HG02588 (cell line): ENCODE measurements around the gene BMPR1A.
"Not testable (repeated sequence)": the region's sequence is repeated elsewhere in the genome, so short reads cannot be mapped to it uniquely, and the experiment has no call there.

Experiments
- ATAC-seq: cut with Tn5 transposase; IDR thresholded peaks from one replicate; pipeline ENCODE4 v1.9.1; 2021; ENCODE audit warnings: mild to moderate bottlenecking, moderate library complexity; ENCODE audit not compliant: unreplicated experiment

BMPR1A gene

DNA sequence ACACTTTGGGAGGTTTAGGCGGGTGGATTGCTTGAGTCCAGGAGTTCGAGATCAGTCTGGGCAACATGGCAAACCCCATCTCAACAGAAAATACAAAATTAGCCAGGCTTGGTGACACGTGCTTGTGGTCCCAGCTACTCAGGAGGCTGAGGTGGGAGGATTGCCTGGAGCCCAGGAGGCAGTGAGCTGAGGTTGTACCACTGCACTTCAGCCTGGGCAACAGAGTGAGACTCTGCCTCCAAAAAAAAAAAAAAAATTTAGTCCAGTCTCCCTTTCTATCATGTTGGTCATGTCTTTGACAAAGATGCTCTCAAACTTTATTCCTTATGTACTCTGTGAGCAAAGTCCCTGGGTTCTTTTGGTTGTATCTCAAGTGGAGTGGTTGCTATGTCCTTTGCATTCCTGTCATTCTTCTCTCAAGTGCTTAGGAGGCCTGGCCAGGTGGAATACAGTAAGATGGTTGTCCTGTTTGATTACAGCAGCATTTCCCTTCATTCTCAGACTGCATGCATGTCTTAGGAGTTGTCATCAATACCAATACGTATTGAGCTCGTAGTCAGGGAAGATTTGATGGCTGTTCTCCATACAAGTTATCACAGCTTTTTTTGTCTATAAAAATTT, 115.3 kb downstream of the BMPR1A start:
- no peak for ATAC-seq

DNA sequence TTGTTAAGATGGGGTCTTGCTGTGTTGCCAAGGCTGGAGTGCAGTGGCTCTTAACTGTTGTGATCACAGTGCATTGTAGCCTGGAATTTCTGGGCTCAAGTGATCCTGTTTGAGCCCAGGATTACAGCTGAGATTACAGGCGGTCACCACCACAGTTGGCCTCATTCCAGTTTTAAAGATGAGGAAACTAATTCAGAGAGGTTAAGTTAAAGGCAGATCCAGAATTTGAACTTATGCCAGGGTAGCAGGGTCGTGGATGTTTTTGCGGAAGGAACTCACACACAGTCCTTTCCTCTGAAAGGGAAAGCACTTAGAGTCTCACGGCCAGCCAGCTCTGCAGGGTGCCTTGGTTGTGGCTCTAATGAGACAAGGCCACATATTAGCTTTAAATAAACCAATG, 116.3 kb downstream of the BMPR1A start:
- no peak for ATAC-seq

DNA sequence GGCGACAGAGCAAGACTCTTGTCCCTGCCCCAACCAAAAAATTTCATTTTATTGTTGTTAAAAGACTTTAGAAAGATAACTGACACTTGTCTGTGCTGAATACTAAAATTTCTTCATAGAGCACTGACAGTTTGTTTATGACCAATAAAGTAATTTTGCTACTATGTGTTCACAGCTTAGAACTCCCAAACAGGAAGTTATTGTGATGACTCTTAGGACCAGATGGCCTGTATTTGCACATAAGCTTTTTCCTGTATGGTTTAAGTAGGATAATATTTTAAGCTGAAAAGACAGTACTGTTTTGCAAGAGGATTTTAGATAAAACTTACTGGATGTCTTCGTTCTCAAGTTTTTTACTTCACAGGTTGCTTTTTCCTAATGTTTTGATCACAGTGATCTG, 120.3 kb downstream of the BMPR1A start:
- no peak for ATAC-seq

DNA sequence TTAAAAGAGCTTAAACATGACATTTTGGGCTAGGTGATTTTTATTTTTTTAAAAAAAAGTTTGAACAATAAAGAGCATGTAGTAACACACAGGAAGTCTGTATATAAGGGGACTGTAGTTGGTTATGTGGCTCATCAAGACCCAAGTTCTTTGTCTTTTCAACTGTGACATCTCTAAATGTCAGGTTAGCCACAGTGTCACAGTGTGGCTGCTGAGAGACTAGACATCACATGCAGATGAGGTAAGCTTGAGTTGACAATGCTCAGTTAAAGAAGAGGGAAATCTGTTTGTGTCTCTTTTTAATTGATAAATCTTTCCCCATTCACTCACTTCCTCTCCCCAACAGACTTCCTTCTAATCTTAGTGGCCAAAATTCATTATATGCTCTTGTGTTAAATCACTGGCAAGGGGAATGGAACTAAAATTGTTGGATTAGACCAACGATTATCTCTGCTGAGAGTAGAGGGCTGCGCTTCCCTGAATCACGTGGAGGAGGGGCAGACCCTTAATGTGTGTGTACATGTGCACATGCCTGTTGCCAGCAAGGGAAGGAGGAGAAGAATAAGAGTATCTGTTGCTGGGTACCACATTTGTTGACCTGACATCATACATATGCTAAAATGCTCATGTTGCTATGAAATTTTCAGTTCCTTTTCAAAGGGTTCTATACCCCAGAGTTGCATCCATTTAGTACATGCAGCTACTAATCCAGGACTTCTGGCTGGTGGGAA, 122.7 kb downstream of the BMPR1A start:
- no peak for ATAC-seq

DNA sequence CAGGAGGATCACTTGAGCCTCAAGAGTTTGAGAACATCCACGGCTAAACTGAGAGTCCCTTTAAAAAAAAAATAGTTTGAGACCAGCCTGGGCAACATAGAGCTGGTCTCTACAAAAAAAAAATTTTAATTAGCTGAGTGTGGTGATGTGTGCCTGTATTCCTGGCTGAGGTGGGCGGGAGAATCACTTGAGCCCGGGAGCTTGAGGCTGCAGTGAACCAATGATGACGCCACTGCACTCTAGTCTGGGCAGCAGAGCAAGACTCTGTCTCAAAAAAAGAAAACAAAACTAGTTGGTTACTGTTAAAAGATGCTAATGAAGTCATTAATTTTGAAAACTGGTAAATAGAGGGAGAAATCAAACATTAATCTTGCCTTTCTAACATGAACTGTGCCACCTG, 124.6 kb downstream of the BMPR1A start:
- no peak for ATAC-seq

- peak; percentile 95 for ATAC-seq
These were observed 132.4 kb downstream of the BMPR1A start for GRCh38 chr10:86888585-86889381.

DNA sequence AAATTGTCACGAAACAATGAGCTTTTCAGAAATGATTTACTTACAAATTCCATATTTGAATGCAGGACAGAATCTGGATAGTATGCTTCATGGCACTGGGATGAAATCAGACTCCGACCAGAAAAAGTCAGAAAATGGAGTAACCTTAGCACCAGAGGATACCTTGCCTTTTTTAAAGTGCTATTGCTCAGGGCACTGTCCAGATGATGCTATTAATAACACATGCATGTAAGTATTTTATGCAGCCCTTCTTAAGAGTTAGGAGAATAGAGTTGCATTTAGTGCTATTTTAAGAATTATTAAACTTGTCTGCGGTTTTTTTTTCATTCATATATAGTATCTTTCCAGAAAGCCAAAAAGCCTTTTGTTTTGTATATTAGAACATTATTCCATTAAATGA, 133.6 kb downstream of the BMPR1A start:
- no peak for ATAC-seq

GRCh38 chr10:86898511-86898910, 142.1 kb downstream of the BMPR1A start:
- ATAC-seq: no peak

- no peak for ATAC-seq
These were observed 142.7 kb downstream of the BMPR1A start for GRCh38 chr10:86899132-86899531.

GRCh38 chr10:86899670-86900276, 143.4 kb downstream of the BMPR1A start:
- ATAC-seq: no peak

GRCh38 chr10:86900955-86901354, 144.5 kb downstream of the BMPR1A start:
- no peak for ATAC-seq

- ATAC-seq: no peak
These were observed 148.2 kb downstream of the BMPR1A start for GRCh38 chr10:86904600-86904999.

GRCh38 chr10:86905429-86905828, 149.0 kb downstream of the BMPR1A start:
- ATAC-seq: no peak

DNA sequence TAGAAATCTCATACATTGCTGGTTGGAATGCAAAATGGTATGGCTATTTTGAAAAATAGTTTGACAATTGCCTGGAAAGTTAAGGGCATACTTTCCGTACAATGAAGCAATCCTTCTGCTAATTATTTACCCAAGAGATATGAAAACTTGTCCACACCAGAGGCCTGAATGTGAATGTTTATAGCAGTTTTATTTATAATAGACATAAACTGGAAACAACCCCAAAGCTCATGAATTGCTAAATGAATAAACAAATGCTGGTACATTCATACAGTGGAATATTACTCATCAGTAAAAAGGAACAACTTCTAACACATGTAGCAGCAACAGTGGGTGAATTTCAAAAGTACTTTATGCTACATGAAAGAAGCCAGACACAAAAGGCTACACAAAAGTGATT, 158.3 kb downstream of the BMPR1A start:
- ATAC-seq: no peak

DNA sequence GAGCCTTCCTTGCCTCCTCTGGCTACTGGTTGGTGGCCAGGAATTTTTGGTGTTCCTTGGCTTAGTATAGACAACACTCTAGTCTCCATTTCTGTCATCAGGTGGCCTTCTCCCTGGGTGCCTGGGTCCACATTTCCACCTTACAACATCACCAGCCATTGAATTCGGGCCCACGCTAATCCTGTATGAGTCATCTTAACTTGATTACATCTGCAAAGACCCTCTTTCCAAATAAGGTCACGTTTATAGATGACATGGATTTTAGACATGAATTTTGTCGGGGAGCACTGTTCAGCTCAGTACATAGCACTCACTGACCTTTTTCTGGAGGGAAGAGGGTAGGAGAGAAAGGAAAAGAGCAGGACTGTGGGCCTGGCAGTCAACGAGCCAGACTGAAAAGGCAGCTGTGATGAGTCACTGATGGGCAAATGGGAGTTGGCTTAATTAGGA, 161.6 kb downstream of the BMPR1A start:
- ATAC-seq: no peak

DNA sequence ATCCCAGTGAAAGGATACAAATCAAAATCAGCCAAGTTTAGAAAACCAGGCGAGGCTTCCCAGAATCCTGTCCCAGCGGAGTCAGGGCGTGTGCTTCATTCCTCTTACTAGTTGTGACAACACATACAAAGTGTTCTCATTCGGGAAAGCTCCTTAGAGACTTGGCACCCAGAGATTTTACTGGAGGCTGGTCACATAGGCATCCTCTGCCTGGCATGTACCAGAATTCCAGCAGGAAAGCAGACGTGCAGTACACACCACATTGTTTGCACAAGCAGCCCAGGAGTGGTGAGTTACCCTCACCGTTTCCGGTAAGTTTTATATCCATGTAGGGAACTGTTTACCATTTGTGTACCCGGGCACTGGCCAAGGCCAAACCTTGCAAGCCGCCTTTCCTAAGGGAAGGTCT, 166.1 kb downstream of the BMPR1A start:
- no peak for ATAC-seq

- ATAC-seq: no peak
These were observed 173.3 kb downstream of the BMPR1A start for GRCh38 chr10:86929468-86930380.

GRCh38 chr10:86931872-86932271, 175.5 kb downstream of the BMPR1A start:
- no peak for ATAC-seq

GRCh38 chr10:86932674-86933073, 176.3 kb downstream of the BMPR1A start:
- no peak for ATAC-seq

GRCh38 chr10:86934162-86934711, 177.8 kb downstream of the BMPR1A start:
- ATAC-seq: not testable (repeated sequence)
